ENCODE results near the gene SPTBN5. TPM values are rescaled to one million over a fixed set of nuclear protein-coding genes. Genes with fewer than 3 reads are reported as not detected.

Gene SPTBN5
- total RNA-seq, 1 donor from 2014 or later = 2.6 TPM

DNA sequence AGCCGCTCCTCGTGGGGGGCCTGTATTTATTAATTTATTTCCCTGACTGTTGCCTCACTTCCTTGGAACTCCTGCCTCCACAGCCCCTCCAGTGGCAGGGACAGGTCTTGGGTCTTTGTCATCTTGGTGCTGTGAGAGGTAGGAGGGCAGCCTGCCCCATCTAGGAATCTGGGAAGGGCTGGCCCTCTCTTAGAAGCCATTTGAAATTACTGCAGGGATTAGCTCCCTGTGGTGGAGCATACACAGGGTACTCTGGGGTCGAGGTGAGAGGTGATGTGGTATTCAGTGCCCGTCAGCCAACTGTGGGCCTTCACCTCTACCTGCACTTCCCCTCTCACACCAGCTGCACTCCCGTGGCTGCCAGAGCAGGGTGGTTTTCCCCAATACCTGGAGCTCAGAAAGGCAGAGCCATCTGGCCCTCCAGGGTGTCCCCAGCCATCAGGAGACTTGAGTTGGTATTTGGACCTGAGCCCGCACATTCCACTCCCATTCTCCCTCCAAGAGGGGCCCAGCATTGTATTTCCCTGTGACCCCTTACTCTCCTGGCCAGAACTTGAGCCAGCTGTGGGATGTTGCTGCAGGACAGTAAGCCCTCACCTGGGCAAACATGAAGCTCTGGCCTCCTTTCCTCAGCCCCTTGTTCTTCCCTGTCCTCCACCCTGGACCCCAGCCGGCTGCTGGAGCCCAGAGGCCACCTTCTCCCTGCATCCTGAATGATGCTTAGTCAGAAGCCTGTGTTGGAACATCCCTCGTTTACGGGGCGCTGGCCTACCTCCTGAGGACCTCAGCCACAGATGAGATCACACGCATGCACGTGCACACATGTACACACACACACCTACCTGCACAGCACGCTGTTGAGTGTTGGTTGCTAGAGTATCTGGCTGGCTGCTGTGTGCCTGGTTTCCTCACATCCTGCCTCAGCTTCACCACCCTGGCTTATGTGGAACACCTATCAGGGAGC, 68.0 kb downstream of the SPTBN5 start:
- no peak for DNase-seq (ENCODE audit: low read depth in 2 of 2)

DNA sequence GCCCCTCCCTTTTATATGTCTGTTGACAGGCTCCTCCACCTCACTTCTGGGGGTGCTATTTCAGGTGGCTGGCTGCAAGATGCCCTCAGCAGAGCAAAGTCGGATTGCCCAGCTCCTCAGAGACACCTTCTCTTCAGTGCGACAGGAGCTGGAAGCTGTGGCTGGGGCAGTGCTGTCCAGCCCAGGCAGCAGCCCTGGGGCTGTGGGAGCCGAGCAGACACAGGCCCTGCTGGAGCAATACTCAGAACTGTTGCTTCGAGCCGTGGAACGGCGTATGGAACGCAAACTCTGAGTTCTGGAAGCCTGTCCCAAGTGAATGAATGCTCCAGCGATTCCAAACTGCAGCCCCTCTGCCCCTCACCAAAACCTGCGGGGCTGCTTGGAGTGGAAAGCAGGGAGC, 68.7 kb downstream of the SPTBN5 start:
- DNase-seq (ENCODE audit: low read depth in 2 of 2) = no peak

GRCh38 chr15:41824062-41824745, 69.6 kb downstream of the SPTBN5 start:
- DNase-seq (ENCODE audit: low read depth in 2 of 2) = no peak

- DNase-seq (ENCODE audit: low read depth in 2 of 2) = no peak
Observed at GRCh38 chr15:41823502-41823901, 70.4 kb downstream of the SPTBN5 start.

DNA sequence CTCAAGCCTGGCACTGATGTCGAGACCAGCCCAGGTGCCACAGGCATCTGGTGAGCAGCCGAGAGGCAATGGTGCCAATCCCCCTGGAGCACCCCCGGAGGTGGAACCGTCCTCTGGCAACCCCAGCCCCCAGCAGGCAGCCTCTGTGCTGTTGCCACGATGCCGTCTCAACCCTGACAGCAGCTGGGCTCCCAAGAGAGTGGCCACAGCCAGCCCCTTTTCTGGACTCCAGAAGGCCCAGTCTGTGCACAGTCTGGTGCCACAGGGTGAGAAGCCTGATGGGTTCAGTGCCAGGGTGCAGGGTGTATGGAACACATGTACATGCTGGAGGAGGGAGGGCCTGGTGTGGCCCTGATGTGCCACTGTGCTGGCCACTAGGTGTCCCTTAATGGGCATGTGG, 70.9 kb downstream of the SPTBN5 start:
- no peak for DNase-seq (ENCODE audit: low read depth in 2 of 2)

- no peak for DNase-seq (ENCODE audit: low read depth in 2 of 2)
Observed at GRCh38 chr15:41822471-41822870, 71.4 kb downstream of the SPTBN5 start.

- DNase-seq (ENCODE audit: low read depth in 2 of 2) = no peak
Observed at GRCh38 chr15:41821831-41822230, 72.0 kb downstream of the SPTBN5 start.

- DNase-seq (ENCODE audit: low read depth in 2 of 2) = no peak
Observed at GRCh38 chr15:41820791-41821423, 72.9 kb downstream of the SPTBN5 start.

- DNase-seq (ENCODE audit: low read depth in 2 of 2) = no peak
Observed at GRCh38 chr15:41819455-41820050, 74.3 kb downstream of the SPTBN5 start.

GRCh38 chr15:41817781-41818180, 76.1 kb downstream of the SPTBN5 start:
- no peak for DNase-seq (ENCODE audit: low read depth in 2 of 2)

GRCh38 chr15:41817327-41817726, 76.5 kb downstream of the SPTBN5 start:
- DNase-seq (ENCODE audit: low read depth in 2 of 2) = no peak

DNA sequence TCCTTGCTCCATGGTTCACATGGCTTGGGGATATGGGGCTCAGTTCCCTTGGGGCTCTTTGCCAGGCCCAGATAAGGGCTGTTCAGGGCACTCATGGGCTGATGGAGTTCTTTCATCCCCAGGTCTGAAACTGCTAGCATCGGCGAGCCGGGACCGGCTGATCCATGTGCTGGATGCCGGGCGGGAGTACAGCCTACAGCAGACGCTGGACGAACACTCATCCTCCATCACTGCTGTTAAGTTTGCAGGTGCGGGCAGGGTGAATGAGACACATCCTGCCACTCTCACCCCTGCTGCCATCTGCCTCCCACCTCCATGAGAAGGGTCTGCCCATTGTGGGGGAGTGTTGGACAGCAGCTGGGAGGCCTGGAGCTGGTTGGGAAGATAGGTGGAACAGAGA, 77.1 kb downstream of the SPTBN5 start:
- DNase-seq (ENCODE audit: low read depth in 2 of 2) = no peak

- DNase-seq (ENCODE audit: low read depth in 2 of 2) = no peak
Observed at GRCh38 chr15:41814534-41814933, 79.3 kb downstream of the SPTBN5 start.

DNA sequence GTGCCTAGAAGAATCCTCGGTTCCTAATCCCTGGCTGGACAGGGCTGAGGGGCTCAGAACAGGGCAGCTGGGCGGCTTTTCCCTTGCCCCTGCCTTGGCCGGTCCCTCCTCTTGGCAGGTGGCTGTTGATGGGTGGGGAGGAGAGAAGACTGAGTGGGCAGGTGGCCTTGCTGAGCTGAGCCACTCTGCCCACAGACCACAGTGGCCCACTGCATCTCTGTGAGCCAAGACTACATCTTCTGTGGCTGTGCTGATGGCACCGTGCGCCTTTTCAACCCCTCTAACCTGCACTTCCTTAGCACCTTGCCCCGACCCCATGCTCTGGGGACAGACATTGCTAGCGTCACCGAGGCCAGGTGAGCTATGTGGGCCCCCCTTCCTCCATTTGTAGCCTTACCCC, 80.4 kb downstream of the SPTBN5 start:
- DNase-seq (ENCODE audit: low read depth in 2 of 2) = no peak

DNA sequence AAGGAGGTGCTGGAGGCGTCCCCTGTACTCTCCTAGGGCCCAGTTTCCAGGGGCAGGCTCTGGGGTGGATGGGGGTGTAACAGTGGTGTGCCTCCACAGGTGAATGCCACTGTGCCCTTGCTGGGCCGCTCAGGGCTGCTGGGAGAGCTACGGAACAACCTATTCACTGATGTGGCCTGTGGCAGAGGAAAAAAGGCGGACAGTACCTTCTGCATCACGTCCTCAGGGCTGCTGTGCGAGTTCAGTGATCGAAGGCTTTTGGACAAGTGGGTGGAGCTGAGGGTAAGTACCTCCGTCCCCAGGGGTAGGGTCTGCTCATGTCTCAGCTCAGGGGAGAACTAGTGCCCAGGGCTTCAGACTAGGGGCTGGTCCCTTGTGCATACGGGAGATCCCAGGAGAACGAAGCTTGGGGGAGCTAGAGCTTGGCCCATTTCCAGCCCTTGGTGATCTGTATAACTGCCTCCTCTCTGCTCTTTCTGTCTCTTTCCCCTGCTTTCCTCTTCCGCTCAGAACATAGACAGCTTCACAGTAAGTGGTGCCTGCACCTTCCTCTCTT, 81.0 kb downstream of the SPTBN5 start:
- DNase-seq (ENCODE audit: low read depth in 2 of 2) = no peak

GRCh38 chr15:41811432-41812195, 82.2 kb downstream of the SPTBN5 start:
- peak; percentile 88 to 90 for DNase-seq (ENCODE audit: low read depth in 2 of 2)

GRCh38 chr15:41810651-41811431, 83.0 kb downstream of the SPTBN5 start:
- DNase-seq (ENCODE audit: low read depth in 2 of 2) = no peak

- peak in 1 of 2 donors; percentile 45 for DNase-seq (ENCODE audit: low read depth in 2 of 2)
Observed at GRCh38 chr15:41809526-41810220, 84.2 kb downstream of the SPTBN5 start.

- DNase-seq (ENCODE audit: low read depth in 2 of 2) = peak in 1 of 2 donors; percentile 25
Observed at GRCh38 chr15:41809121-41809520, 84.7 kb downstream of the SPTBN5 start.
